GM13976 (cell line): ENCODE results near the gene SBDS.
"Not testable (repeated sequence)": the region's sequence is repeated elsewhere in the genome, so short reads cannot be mapped to it uniquely, and the experiment has no call there.

Source experiments
- DNase-seq: peaks from one replicate; pipeline ENCODE4 v3.0.0; 2012; ENCODE audit warnings: low spot score
- CTCF ChIP-seq: IDR thresholded peaks from 2 replicates; pipeline ENCODE4 v1.5.1; 2012; ENCODE audit warnings: borderline replicate concordance, mild to moderate bottlenecking; ENCODE audit not compliant: insufficient read depth; ENCODE audit errors: extremely low read depth, missing control alignments, control extremely low read depth
- in situ Hi-C: fragments of 300-500 bp; cut with MboI; formaldehyde crosslinking; loops from one replicate; pipeline ENCODE4 v1.12.0; 2022; ENCODE audit warnings: low sequenced_read_pairs, mixed read lengths, inconsistent platforms; ENCODE audit not compliant: unreplicated experiment

The SBDS gene

GRCh38 chr7:67021260-67021659 lies 25.9 kb upstream of the SBDS start:
- DNase-seq, result no peak

GRCh38 chr7:67019562-67020390 lies 24.4 kb upstream of the SBDS start:
- in situ Hi-C loops, result no loop called here
- DNase-seq, result no peak
- TF ChIP-seq CTCF, result no peak

More at GRCh38 chr7:67021260-67021659, 25.9 kb upstream of the SBDS start:
- no peak for TF ChIP-seq CTCF
- in situ Hi-C loops, result no loop called here

- in situ Hi-C loops, result no loop called here
- DNase-seq, result no peak
- no peak for TF ChIP-seq CTCF
These were observed 23.6 kb upstream of the SBDS start for GRCh38 chr7:67018940-67019339.

GRCh38 chr7:67017971-67018370 lies 22.6 kb upstream of the SBDS start:
- in situ Hi-C loops, DNase-seq: not testable (repeated sequence)

- DNase-seq, in situ Hi-C loops: not testable (repeated sequence)
These were observed 18.8 kb upstream of the SBDS start for GRCh38 chr7:67014076-67014622.

- DNase-seq, in situ Hi-C loops: not testable (repeated sequence)
These were observed 14.3 kb upstream of the SBDS start for GRCh38 chr7:67009677-67010076.

- DNase-seq, result no peak
- in situ Hi-C loops, result no loop called here
- no peak for TF ChIP-seq CTCF
These were observed 12.9 kb upstream of the SBDS start for GRCh38 chr7:67008260-67008659.

GRCh38 chr7:67006965-67007364 lies 11.6 kb upstream of the SBDS start:
- in situ Hi-C loops, result no loop called here
- TF ChIP-seq CTCF, result no peak
- DNase-seq, result no peak

- DNase-seq, in situ Hi-C loops: not testable (repeated sequence)
These were observed 8.8 kb upstream of the SBDS start for GRCh38 chr7:67004145-67004544.

GRCh38 chr7:67000601-67001258 lies 5.3 kb upstream of the SBDS start:
- in situ Hi-C loops, DNase-seq: not testable (repeated sequence)

GRCh38 chr7:66996444-66997191 lies 1.2 kb upstream of the SBDS start, which contains the start of gene TYW1:
Gene TYW1, plus strand, starts transcription at chr7:66996833. Its CDS starts 146 bp downstream, at chr7:66996979.
- DNase-seq, result peak; percentile 80
- in situ Hi-C loops, result not testable (repeated sequence)
